GM18870 (cell line): Measurements from ENCODE around the gene SLC16A4.

ENCODE experiments used
- ATAC-seq: cut with Tn5 transposase; IDR thresholded peaks from one replicate; pipeline ENCODE4 v1.9.1; 2021; ENCODE audit warnings: moderate library complexity; ENCODE audit not compliant: unreplicated experiment

Gene SLC16A4

DNA sequence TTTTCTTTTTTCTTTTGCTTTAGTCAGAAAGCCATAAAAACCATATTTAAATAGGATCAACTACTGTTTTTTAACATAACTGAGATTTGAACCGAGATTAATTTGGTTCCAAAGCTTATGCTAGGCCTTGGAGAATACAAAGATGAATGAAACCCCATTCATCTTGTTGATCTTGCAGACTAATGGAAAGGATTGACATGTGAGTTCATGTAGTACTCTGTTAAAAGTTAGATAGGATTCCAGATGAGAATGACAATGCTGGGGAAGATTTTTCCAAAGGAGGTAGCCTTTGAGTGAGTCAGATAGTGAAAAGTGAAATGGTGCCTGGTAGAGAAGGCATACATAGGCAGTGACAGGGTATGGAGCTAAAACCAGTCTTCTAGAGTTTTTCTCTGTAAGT, 29.0 kb downstream of the SLC16A4 start:
- no peak for ATAC-seq

DNA sequence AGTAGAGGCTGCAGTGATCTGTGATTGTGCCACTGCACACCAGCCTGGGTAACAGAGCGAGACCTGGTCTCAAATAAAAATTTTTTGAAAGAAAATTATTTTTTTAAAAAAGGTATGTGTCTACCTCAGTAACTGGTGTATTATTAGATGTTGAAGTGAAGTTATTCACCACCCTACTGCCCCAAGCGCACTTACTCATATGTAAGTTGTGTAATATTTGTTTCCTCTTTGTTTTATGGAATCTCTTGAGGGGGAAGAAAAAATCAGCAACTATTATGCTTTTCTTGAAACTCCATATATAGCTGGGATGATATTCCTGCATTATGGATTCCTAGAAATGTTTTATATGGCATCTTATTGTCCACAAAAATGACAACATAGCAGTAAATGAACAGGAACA, 30.4 kb downstream of the SLC16A4 start:
- no peak for ATAC-seq

DNA sequence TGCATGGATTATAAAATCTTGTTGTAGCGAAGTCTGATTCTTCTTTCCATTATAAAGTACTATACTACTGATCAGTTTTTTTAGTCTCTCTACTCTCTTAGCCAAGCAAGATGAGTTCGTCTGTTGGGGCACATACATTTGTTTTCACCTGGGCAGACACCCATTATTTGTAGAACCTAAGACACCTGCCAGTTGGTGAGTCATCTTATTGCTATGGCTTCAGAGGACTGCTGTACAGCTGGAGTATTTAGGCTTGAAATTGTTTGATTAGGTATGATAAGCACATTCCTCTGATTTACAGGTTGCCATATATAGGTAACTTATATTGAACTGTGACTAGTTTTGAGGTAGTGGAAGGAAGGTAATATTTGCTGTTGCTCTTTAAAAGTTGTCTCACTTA, 34.4 kb downstream of the SLC16A4 start:
- ATAC-seq, result no peak

DNA sequence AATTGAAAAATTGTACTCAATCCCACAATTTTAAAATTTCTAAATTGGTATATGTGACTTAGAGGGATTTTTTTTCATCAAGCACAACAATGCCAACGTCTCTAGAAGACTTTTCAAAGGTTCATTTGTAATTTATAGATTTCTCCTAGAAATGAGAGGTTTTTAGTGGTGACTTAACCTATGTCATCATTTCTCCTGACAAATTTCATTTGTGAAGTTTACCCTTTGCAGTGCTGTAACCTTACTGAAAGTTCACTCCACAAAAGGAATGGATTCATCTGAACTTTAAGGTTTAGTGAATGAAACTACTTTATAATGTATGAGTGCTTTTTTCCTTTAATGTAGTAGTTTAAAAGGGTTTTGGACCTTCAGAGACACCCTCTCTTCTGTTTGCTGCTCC, 35.5 kb downstream of the SLC16A4 start:
- ATAC-seq, result no peak

DNA sequence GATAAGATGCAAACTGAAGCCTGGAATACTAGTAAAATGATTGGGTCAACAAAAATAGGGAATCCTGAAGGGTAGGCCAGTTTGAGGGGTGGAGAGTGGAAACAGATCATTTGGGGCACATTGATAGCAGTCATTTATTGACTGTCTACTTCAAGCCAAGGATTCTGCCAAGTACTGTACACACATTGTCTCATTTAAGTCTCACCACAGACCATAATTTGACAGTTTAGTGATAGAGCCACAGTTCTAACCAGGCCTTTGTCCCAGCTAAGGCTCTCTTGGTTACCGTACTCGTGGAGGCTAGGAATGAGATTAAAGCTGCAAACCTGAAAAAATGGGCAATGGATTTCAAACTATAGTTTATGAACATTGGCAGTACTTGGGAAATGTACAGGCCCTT, 40.5 kb downstream of the SLC16A4 start:
- no peak for ATAC-seq

DNA sequence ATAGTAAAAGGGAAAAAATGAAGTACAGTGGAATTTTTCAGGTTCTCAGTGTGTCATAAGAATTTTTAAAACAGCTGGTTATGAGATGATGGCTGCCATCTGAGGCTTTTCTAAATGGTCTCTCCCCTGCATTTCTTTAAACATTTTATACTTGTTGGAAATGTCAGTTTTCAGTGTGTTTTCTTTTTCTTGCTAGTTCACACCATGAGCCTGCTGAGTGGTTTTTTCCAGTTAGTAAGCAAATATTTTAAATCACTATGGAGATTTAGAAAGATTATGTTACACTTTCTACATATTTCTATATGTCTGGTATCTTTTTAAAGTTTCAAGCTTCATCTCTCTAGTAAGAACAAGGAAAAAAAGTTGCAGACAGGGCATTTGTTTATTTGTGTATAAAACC, 42.1 kb downstream of the SLC16A4 start:
- no peak for ATAC-seq

DNA sequence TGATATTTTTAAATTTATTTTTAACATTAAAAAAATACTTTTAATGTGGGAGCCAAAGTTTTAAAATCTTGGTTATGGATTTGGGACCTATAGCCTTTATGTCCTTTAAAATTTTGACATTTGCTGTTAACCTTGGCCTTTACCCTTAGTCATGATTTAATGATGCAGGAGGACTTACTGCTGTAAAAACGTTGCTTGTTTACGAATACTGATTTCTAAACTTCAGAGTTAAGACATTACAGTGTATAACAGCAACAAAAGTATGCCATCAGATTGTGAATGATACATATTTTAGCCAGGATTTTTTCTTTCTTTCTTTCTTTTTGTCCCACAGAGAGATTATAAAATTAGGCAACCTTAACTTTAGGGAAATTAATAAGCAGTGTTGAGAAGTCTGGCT, 42.8 kb downstream of the SLC16A4 start:
- no peak for ATAC-seq

DNA sequence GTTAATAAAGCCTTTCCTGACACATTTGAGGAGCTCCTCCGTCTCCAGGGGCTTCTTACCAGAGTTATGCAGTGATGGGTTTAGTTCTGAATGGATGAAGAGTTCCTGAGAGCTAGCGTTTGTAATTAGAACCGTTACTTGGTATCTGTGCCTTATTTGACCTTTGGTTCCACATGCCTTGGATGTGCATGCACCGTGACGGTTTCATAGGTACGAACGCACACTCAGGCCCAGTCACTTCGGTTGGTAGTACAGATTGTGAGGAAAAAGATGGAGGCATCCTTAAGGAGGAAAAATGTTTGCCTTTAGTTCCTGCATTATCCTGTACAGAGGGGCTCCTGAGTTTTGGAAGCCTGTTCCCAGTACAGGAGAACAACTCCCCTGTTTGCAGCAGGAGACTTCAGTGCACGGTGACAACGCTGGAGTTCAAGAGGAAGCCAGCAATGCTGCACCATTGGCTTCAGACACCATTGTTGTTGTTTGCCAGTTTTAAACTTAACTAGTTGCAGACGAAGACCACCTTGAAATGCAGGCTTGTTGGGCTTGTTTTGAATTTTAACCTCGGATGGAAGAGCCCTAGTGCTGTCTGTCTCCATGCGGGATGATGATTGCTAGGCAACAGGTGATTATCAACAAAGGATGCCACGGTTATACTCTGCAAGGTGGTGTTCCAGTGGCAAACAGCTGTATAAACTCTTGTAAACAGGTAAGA, 43.5 kb downstream of the SLC16A4 start:
- ATAC-seq, result no peak

DNA sequence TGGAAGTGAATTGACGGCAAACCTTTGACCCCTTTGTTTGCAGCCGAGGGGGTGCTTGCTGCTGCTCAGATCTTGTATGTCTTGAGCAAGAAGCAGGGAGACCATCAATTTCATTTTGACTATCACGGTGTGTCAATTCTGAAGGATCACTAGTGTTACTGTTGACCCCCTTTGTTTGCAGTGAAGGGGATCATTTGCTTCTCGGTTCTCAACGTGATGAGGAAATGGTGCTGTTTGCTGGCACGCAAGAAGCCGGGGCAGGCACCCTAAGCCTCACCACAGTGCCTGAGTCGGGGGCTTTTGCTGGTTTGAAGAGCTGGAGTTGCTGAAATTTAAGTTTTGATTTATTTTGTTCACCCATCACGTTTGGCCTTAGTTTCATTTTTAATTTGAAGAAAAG, 44.1 kb downstream of the SLC16A4 start:
- no peak for ATAC-seq

DNA sequence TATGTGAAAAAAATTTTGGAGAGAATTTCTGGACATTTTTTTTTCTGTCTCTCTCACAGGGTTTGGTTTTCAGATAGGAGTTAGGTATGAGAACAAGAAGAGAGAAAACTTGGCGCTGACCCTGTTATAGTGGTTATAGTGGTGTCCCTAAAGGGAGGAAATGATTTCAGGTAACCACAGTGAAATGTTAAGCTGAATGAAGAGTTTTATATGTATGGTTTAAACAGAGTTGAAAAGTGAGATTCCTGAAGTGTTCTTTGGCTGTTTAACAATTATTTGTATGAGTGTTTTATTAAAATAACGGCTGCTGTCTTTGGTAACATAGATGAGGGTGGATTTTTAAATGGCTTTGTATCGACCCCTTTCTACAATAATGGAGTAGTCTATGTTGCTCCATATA, 45.3 kb downstream of the SLC16A4 start:
- no peak for ATAC-seq

DNA sequence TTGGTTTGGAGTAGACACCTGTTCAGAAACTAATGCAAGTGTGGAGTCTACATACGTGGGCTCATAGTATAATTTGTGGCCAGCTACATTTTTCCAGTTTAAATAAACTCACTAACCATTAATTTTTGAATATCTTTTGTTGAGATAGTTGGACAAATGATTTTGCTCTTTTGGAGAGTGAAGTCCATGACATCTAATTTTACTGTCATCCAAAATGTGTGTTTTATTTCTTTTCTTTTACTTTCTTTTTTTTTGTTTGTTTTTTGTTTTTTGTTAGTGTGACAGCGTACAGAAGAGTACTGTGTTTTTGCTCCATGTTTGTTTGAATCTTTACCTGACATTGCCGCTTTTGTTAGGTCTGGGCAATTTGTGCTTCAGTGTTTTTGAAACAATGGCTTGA, 46.7 kb downstream of the SLC16A4 start:
- ATAC-seq, result no peak

DNA sequence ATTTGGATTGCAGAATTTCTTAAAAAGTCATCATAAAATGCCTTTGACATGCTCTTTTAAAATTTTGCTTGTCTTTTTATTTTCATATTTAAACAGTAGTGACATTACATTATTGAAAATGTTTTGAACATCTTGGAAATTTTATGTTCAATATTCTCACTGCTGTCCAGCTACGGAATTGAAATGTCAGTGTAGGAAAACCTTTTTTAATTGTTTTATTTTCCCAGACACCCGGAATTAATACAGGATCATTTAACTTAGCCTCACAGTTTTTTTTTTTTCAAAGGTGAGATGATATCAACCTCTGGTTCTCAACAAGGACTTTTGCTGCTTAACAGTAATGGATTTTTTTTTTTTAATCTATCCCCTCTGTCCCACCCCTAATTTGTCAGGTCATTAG, 47.6 kb downstream of the SLC16A4 start:
- ATAC-seq, result no peak

DNA sequence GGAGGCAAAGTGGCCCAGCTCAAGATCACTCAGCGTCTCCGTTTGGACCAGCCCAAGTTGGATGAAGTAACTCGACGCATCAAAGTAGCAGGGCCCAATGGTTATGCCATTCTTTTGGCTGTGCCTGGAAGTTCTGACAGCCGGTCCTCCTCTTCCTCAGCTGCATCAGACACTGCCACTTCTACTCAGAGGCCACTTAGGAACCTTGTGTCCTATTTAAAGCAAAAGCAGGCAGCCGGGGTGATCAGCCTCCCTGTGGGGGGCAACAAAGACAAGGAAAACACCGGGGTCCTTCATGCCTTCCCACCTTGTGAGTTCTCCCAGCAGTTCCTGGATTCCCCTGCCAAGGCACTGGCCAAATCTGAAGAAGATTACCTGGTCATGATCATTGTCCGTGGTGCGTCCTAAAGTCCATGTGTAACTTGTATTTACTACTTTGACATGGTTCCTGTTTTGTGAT, 48.9 kb downstream of the SLC16A4 start:
- no peak for ATAC-seq

DNA sequence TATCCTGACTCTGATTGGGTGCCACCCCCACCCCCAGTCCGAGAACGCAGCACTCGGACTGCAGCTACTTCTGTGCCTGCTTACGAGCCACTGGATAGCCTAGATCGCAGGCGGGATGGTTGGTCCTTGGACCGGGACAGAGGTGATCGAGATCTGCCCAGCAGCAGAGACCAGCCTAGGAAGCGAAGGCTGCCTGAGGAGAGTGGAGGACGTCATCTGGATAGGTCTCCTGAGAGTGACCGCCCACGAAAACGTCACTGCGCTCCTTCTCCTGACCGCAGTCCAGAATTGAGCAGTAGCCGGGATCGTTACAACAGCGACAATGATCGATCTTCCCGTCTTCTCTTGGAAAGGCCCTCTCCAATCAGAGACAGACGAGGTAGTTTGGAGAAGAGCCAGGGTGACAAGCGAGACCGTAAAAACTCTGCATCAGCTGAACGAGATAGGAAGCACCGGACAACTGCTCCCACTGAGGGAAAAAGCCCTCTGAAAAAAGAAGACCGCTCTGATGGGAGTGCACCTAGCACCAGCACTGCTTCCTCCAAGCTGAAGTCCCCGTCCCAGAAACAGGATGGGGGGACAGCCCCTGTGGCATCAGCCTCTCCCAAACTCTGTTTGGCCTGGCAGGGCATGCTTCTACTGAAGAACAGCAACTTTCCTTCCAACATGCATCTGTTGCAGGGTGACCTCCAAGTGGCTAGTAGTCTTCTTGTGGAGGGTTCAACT, 49.5 kb downstream of the SLC16A4 start:
- no peak for ATAC-seq

DNA sequence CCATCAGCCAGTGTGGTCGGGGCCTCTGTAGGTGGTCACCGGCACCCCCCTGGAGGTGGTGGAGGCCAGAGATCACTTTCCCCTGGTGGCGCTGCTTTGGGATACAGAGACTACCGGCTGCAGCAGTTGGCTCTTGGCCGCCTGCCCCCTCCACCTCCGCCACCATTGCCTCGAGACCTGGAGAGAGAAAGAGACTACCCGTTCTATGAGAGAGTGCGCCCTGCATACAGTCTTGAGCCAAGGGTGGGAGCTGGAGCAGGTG, 50.7 kb downstream of the SLC16A4 start:
- no peak for ATAC-seq

DNA sequence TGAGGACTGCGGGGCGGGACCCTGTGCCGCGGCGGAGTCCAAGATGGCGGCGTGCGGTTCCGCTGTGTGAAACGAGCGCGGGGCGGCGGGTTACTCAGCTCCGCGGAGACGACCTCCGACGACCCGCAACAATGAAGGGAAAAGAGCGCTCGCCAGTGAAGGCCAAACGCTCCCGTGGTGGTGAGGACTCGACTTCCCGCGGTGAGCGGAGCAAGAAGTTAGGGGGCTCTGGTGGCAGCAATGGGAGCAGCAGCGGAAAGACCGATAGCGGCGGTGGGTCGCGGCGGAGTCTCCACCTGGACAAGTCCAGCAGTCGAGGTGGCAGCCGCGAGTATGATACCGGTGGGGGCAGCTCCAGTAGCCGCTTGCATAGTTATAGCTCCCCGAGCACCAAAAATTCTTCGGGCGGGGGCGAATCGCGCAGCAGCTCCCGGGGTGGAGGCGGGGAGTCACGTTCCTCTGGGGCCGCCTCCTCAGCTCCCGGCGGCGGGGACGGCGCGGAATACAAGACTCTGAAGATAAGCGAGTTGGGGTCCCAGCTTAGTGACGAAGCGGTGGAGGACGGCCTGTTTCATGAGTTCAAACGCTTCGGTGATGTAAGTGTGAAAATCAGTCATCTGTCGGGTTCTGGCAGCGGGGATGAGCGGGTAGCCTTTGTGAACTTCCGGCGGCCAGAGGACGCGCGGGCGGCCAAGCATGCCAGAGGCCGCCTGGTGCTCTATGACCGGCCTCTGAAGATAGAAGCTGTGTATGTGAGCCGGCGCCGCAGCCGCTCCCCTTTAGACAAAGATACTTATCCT, 51.2 kb downstream of the SLC16A4 start:
- ATAC-seq, result no peak

DNA sequence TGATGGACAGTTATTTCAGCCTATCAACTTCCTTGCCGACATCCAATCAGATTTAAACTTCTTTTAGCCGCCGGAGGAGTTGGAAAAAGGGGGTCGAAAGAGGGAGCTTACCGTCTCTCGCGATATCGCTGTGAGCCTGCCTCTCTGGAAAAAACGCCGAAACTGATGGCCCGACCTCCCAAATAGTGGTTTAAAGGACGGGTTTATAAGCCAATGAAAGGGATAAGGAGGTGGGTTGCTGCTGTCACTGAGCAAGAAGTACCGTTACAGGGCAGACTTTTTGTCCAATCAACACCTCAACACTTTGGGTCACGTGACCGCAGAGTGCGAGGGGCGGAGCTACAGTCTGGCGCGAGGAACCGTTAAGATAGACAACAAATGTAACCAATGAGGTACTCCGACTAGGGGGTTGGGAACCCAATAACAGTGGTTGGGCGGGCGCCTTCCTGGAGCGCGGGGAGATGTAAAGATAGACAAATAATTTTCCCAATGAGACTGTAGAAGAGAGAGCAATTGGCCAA, 51.9 kb downstream of the SLC16A4 start, which contains the start of gene RBM15:
TSS of gene RBM15 (plus strand) at position 492 of the 521 bp plus-strand sequence. CDS start at position 521, 29 bp downstream.
- ATAC-seq, result peak; percentile 85

DNA sequence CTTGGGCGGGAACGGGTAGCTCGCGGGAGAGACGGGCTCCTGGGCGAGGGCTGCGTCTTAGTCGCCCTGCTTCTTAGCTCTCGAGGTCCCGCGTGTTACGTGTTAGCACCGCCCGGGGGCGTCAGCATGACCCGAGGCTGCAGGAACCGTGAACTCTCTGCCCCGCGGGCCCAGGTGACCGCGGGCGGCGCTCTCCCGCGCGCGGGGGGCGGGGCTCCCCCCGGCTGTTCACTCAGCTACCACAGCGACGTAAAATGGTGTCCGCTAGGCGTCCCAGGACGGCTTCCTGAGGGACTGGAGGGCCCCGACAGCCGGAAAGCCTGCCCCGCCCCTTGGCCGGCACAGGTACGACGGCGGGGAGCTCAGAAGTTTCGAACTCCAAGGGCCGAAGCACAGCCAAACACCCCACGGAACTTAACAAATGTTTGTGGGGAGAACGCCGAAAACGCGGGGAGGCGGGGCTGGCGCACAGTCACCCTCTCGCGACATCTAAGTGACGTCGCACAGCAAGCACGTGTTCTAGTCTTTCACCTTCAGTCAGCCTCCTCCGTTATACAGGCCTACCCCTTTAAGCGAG, 52.4 kb downstream of the SLC16A4 start:
- ATAC-seq, result peak; percentile 65

DNA sequence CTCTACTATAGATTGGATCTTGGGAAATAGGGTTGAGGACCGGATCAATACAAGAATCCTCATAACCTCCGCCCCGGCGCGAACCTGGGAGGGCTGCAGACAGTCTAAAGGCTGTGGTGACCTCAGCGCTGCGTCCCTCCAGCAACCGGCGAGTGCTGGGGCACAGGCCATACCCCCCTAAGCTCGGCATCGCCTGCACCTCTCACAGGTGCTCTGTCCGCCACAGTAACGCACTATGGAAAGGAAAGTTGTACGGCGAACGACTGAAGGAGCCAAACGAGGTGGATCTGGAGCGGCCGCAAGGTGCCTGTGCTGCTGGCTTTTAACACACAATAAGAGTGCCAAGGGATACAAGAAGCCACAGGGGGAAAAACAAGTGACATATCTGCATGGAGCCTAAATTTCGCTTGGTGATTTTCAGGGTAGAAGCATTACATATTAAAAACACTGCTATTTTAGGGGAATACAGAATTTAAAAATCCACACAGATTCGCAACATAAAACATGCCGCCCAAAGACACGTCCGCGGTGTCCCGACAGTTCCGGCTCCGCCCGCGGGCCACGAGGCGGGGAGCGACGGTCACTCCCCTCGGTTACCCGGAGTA, 53.0 kb downstream of the SLC16A4 start:
- no peak for ATAC-seq

DNA sequence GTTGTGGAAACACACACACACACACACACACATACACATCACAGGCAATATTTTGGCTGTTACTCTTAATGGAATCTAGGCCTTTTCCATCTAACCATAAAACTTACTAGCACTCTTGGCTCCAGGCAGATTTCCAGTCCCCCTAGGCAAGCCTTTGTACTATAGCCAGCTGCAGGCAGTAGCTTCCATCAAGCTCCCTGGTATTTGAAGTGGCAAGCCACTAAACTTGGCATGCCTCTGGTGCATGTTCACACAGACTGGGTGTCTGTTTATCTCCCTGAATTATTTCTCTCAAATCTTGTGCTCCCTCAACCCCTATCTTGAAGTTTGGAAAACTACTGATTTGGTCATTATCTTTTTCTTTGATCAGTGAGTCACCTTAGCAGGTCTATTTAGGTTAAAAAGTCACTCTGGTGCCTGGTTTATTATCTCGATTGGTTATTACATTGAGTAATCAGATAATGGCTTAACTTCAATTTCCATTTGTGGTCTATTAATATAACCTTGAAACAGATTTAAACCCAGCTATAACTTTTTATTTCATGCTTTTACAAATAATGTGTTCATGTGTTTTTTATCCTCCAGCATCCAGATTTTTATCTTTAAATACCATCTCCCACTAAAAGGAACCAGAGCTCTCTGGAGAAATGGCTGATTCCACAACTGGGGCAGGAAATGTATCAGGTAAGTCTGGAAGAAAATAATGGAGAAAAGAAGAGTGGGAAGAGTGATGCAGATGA, 54.4 kb downstream of the SLC16A4 start:
- no peak for ATAC-seq
